ENCODE data around the gene STAB2.

DNA sequence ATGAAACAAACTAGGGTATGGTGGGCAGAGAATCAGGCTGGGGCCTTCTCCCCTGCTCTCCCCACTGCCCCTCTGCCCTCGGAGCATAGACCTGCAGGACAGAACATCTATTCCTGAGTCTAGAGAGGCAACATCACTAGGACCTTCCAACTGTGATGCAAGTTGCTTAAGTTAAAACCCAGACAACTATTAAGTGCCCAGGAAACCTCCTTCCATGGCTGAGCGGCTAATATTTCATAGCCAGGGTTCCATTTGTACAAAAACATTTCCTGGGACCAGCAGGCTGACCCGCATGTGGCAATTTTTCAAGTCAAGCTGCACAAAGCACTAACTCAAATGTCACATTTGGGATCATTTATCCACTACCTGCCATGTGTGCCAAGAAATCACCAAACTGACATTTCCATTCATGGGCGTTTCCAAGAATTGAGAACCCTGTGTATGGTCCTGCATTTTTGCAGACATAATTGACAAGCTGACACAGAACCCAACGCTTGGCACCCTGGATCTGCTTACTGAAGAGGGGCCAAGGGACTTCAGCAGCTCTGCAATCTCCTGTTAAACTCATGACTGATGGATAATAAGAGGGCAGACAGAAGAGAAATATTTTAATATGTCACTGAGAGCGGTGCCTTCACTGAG lies 221.3 kb downstream of the STAB2 start:
- no peak for TF ChIP-seq POLR2A (IDR thresholded peaks at IDR 0.05)
- TF ChIP-seq, protein P1, sequence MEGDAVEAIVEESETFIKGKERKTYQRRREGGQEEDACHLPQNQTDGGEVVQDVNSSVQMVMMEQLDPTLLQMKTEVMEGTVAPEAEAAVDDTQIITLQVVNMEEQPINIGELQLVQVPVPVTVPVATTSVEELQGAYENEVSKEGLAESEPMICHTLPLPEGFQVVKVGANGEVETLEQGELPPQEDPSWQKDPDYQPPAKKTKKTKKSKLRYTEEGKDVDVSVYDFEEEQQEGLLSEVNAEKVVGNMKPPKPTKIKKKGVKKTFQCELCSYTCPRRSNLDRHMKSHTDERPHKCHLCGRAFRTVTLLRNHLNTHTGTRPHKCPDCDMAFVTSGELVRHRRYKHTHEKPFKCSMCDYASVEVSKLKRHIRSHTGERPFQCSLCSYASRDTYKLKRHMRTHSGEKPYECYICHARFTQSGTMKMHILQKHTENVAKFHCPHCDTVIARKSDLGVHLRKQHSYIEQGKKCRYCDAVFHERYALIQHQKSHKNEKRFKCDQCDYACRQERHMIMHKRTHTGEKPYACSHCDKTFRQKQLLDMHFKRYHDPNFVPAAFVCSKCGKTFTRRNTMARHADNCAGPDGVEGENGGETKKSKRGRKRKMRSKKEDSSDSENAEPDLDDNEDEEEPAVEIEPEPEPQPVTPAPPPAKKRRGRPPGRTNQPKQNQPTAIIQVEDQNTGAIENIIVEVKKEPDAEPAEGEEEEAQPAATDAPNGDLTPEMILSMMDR (IDR thresholded peaks at IDR 0.05) = no peak

Measured in thyroid gland (tissue), 4 donors.